Ascending aorta (tissue), 2 donors: ENCODE measurements around the gene KCTD19. TPM values are rescaled to one million over a fixed set of nuclear protein-coding genes. Genes with fewer than 3 reads are reported as not detected.
A peak's percentile ranks its signal among the peaks of the same experiment; 100 is the strongest.

ENCODE experiments used
- DNase-seq, 2 donors: peaks; one replicate each; pipeline ENCODE4 v3.0.0-alpha.2; 2019; ENCODE audit warnings: low spot score in 2 of 2
- H3K27ac ChIP-seq, 2 donors: fragments of 200-600 bp; sonication (generic); one replicate each; pipeline ENCODE4 v1.5.1; 2016 to 2017; ENCODE audit warnings: mild to moderate bottlenecking in 1 of 2
- H3K27me3 ChIP-seq: fragments of 200-600 bp; sonication (generic); one replicate; pipeline ENCODE4 v1.5.1; 2017
- H3K36me3 ChIP-seq, 2 donors: fragments of 200-600 bp; sonication (generic); one replicate each; pipeline ENCODE4 v1.5.1; 2016
- H3K4me1 ChIP-seq, 2 donors: fragments of 200-600 bp; sonication (generic); one replicate each; pipeline ENCODE4 v1.5.1; 2016 to 2017; ENCODE audit warnings: mild to moderate bottlenecking in 1 of 2
- H3K4me3 ChIP-seq, 2 donors: fragments of 200-600 bp; sonication (generic); one replicate each; pipeline ENCODE4 v1.5.1; 2016 to 2017; ENCODE audit warnings: mild to moderate bottlenecking in 1 of 2
- H3K9me3 ChIP-seq, 2 donors: fragments of 200-600 bp; sonication (generic); one replicate each; pipeline ENCODE4 v1.5.1; 2016
- CTCF ChIP-seq, 3 experiments: fragments of 200-600 bp in 2 of 3; fragments of 450-650 bp in 1 of 3; sonication (generic) in 2 of 3; IDR thresholded peaks; one replicate each; pipeline ENCODE4 v1.5.1; 2016 to 2019; ENCODE audit warnings: antibody characterized with exemption in 3 of 3, mild to moderate bottlenecking in 1 of 3, moderate library complexity in 1 of 3
- intact Hi-C: fragments of 100-400 bp; cut with DNase I; formaldehyde crosslinking; loops from one replicate; pipeline ENCODE4 v1.15.1; 2023
- total RNA-seq: library from RNA; depleted of rRNA; stranded (reverse); fragments of >200 nt; gene quantifications from one replicate; pipeline ENCODE4 v1.1.0, GENCODE V29; 2016

The KCTD19 gene
- total RNA-seq, 1 donor from 2014 or later = not detected

GRCh38 chr16:67260426-67261063, 66.0 kb downstream of the KCTD19 start:
- no peak for DNase-seq
- no peak overlapping the region for H3K27ac ChIP-seq
- intact Hi-C loops = no loop called here

GRCh38 chr16:67259705-67260104, 66.8 kb downstream of the KCTD19 start:
- intact Hi-C loops = no loop called here
- no peaks in the 10 kb centered on the region for H3K27me3 ChIP-seq
- no peaks in the 10 kb centered on the region for H3K36me3 ChIP-seq
- no peaks in the 10 kb centered on the region for H3K9me3 ChIP-seq
- no peak for TF ChIP-seq CTCF (IDR thresholded peaks at IDR 0.05)
- H3K4me1 ChIP-seq = no peaks in the 10 kb centered on the region
- no peak overlapping the region for H3K4me3 ChIP-seq
- no peak overlapping the region for H3K27ac ChIP-seq
- DNase-seq = no peak

More at GRCh38 chr16:67260426-67261063, 66.0 kb downstream of the KCTD19 start:
- H3K27me3 ChIP-seq = no peaks in the 10 kb centered on the region
- H3K4me1 ChIP-seq = no peaks in the 10 kb centered on the region
- no peaks in the 10 kb centered on the region for H3K36me3 ChIP-seq
- H3K4me3 ChIP-seq = no peak overlapping the region
- TF ChIP-seq CTCF (IDR thresholded peaks at IDR 0.05) = peak; percentile 11 to 38 (median 26)
- no peaks in the 10 kb centered on the region for H3K9me3 ChIP-seq

- Histone ChIP-seq H3K9me3 (no peaks in the 10 kb centered on the region), H3K36me3 (no peaks in the 10 kb centered on the region), H3K27me3 (no peaks in the 10 kb centered on the region), H3K4me3 (no peak overlapping the region), H3K27ac (no peak overlapping the region), H3K4me1 (no peaks in the 10 kb centered on the region)
- no peak for TF ChIP-seq CTCF (IDR thresholded peaks at IDR 0.05)
- DNase-seq = no peak
- intact Hi-C loops = no loop called here
Observed at GRCh38 chr16:67258161-67258835, 68.2 kb downstream of the KCTD19 start.

GRCh38 chr16:67257486-67258160, 68.9 kb downstream of the KCTD19 start:
- Histone ChIP-seq H3K27ac (no peak overlapping the region), H3K4me1 (no peaks in the 10 kb centered on the region), H3K4me3 (no peak overlapping the region), H3K9me3 (no peaks in the 10 kb centered on the region), H3K36me3 (no peaks in the 10 kb centered on the region), H3K27me3 (no peaks in the 10 kb centered on the region)
- intact Hi-C loops = no loop called here
- TF ChIP-seq CTCF (IDR thresholded peaks at IDR 0.05) = no peak
- DNase-seq = no peak

GRCh38 chr16:67256701-67257230, 69.8 kb downstream of the KCTD19 start:
- TF ChIP-seq CTCF (IDR thresholded peaks at IDR 0.05) = no peak
- Histone ChIP-seq H3K36me3 (no peaks in the 10 kb centered on the region), H3K4me1 (no peaks in the 10 kb centered on the region), H3K27me3 (no peaks in the 10 kb centered on the region), H3K9me3 (no peaks in the 10 kb centered on the region), H3K4me3 (no peak overlapping the region), H3K27ac (no peak overlapping the region)
- intact Hi-C loops = no loop called here
- DNase-seq = no peak
